Subcutaneous adipose tissue (tissue), 4 donors: ENCODE measurements around the gene OGFR. TPM values are rescaled to one million over a fixed set of nuclear protein-coding genes. Genes with fewer than 3 reads are reported as not detected.

Source experiments
- total RNA-seq, 4 donors: library from RNA; depleted of rRNA; stranded (reverse); fragments of >200 nt; gene quantifications; one replicate each; pipeline ENCODE4 v1.1.0, GENCODE V29; 2016
- TF ChIP-seq, protein P1 (sequence below): fragments of 450-650 bp; IDR thresholded peaks from one replicate; pipeline ENCODE4 v1.5.1; 2016; ENCODE audit warnings: low read depth, mild to moderate bottlenecking, control low read depth, antibody characterized with exemption, moderate library complexity

Gene OGFR
- total RNA-seq, 4 donors from 2014 or later, result 17.4 to 67.1 (median 44.4) TPM

DNA sequence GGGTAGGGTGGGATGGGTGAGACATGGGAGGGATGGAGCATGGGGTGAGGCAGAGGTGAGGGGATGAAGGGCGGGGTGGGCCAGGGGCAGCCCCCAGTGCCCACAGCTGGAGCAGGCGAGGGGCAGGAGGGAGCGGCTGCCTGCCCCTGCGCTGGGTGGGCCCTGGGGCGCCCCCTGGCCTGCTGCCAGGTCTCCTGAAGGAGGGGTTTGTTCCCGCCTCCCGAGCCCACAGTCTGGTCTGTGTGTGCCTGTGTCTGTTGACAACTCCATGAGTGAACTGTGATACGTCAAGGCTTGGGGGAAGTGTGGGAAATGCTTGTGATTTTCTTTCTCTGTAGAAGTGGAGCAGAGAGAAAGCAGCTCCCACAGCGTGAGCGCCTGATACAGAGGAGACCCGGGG is 19.2 kb upstream of the OGFR start:
- TF ChIP-seq, protein P1, sequence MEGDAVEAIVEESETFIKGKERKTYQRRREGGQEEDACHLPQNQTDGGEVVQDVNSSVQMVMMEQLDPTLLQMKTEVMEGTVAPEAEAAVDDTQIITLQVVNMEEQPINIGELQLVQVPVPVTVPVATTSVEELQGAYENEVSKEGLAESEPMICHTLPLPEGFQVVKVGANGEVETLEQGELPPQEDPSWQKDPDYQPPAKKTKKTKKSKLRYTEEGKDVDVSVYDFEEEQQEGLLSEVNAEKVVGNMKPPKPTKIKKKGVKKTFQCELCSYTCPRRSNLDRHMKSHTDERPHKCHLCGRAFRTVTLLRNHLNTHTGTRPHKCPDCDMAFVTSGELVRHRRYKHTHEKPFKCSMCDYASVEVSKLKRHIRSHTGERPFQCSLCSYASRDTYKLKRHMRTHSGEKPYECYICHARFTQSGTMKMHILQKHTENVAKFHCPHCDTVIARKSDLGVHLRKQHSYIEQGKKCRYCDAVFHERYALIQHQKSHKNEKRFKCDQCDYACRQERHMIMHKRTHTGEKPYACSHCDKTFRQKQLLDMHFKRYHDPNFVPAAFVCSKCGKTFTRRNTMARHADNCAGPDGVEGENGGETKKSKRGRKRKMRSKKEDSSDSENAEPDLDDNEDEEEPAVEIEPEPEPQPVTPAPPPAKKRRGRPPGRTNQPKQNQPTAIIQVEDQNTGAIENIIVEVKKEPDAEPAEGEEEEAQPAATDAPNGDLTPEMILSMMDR, result no peak

DNA sequence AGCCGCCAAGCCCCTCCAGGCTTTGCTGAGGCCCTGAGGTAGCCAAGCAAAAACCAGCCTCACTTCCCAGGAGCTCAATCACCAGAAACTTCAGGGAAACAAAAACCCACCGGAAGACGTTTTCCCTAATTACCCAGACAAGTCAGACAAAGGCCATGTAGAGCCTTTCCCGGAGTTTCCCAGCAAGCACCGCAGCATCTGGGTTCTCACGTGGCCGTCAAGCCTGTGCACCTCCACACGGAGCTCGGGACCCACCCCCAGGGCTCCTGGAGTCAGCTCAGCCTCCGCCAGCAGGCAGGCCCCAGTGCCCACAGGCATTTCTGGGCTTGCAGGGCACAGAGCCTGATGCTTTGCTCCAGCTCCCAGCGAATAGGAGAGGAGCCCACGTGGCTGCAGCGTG is 18.5 kb upstream of the OGFR start:
- TF ChIP-seq, protein P1, result no peak

DNA sequence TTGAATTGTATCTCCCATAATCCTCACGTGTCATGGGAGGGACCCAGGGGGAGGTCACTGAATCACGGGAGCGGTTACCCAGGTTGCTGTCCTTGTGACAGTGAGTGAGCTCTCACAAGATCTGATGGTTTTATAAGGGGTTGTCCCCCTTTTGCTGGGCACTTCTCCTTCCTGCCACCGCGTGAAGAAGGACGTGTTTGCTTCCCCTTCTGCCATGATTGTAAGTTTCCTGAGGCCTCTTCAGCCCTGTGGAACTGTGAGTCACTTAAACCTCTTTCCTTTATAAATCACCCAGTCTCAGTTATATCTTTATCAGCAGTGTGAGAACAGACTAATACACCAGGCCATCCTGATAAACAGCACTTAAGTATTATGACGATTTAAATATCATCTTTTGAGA is 17.3 kb upstream of the OGFR start:
- TF ChIP-seq, protein P1, result no peak

DNA sequence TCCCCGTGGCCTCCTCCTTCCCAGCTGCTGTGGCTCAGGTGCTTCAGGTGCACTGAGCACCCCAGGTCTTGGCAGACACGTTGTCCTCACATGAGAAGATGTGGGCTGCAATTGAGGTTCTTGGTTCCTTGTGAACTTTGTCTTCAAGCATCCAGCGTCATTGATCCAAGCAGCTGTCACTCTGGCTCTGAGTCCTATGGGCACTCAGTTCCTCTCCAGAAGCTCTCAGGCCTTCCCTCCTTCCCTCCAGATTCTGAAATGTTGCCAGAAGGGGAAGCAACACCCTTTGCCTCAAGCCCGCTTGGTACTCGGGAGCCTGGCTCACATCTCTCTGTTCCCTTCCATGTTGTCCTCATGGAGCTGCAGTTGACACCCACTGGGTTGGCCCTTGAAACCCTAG is 16.8 kb upstream of the OGFR start:
- TF ChIP-seq, protein P1, result no peak

DNA sequence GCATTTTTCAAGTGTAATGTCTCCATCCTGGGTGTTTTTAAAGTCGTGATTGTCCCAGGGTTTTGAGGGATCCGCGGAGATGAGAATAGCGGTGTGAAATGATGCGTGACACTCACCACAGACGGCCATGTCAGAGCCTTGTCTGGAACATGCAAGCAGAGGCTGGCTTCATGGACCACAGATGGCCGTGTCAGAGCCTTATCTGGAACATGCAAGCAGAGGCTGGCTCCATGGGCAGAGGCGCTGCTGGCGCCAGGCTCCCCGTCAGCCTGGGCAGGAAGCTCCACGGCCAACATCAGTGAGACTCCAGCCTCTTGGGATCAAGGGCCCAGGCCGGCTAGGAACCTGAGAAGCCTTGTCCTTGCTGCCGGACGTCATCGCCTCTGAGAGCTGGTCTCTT is 16.0 kb upstream of the OGFR start:
- TF ChIP-seq, protein P1, result no peak

DNA sequence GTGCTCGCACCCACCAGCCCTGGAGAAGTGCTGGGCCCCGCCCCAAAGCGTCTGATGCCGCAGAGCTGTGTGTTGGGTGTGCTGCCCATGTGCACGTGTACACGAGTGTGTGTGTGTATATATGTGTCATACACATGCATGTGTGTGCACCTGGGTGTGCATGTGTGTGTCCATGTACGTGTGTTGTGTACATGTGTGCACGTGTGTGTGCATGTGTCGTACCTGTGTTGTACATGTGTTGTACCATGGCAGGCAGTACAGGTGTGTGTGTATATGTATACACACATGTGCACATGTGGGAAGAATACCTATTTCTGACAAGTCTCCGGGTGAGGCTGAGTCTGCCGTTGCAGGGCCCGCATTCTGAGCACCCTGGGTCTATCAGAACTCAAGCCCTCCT is 14.6 kb upstream of the OGFR start:
- TF ChIP-seq, protein P1, result no peak

DNA sequence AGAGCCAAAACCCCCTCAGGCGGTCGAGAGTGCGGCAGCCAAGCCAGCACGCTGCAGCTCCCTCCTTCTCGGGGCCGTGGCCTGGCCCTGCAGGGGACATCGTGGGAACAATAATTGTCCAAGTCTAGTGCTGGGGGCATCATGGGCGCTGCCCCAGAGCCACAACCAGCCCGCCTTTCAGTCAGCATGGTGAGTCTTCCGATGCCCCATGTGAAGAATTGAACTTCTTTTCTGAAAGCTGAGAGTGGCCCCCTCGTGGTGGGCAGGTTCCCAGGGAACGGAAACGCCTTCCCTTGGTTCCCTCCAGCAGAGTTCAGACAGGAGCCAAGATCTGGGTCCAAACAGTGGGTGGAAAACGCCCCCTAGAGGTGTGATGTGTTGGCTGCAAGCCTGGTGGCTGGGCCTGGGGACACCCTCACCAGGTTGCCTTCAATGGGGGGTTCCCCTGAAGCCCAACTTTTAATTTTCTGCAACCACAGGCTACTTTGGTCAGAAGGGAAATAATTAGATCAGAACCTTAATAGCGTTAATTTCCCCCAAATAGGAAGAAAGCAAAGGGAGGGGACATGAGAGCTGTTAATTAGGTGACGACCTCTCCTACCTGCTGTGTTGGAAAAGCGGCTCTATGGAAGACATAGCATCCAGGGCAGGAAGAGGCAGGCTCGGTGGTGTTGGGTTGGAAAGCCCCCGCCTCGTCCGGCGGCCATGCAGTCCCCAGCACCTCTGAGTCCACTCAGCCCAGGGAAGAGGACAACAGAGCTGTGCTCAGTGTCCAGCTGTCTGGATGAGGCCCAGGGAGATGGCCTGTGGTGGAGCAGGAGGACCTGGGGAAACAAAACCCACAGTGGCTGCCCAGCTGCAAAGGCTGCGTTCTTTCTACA is 13.1 kb upstream of the OGFR start:
- TF ChIP-seq, protein P1, result no peak
